BLaER1 treated with 17β-estradiol and CSF1 and Interleukin-3, amounts not matched to agents 10 nM and 100 nM (cell line): Measurements from ENCODE around the gene PUSL1.

Source experiments
- H3K27ac ChIP-seq, 11 experiments: shearing (Covaris generic); formaldehyde crosslinking; 2 replicates each; pipeline ENCODE4 v1.8.1; 2022
- H3K27me3 ChIP-seq, 11 experiments: shearing (Covaris generic); formaldehyde crosslinking; 2 replicates each; pipeline ENCODE4 v1.8.1; 2022
- H3K36me3 ChIP-seq, 11 experiments: shearing (Covaris generic); formaldehyde crosslinking; 2 replicates each; pipeline ENCODE4 v1.8.1; 2022
- H3K4me1 ChIP-seq, 10 experiments: shearing (Covaris generic); formaldehyde crosslinking; 2 replicates each; pipeline ENCODE4 v1.8.1; 2022
- H3K4me2 ChIP-seq, 11 experiments: shearing (Covaris generic); formaldehyde crosslinking; 2 replicates each; pipeline ENCODE4 v1.8.1; 2022
- H3K4me3 ChIP-seq, 10 experiments: shearing (Covaris generic); formaldehyde crosslinking; 2 replicates each; pipeline ENCODE4 v1.8.1; 2022
- H3K9ac ChIP-seq, 11 experiments: shearing (Covaris generic); formaldehyde crosslinking; 2 replicates each; pipeline ENCODE4 v1.8.1; 2022
- H3K9me3 ChIP-seq, 11 experiments: shearing (Covaris generic); formaldehyde crosslinking; replicated peaks in 1 of 11; 2 replicates each; pipeline ENCODE4 v1.8.1; 2022
- H4K20me1 ChIP-seq, 11 experiments: shearing (Covaris generic); formaldehyde crosslinking; 2 replicates each; pipeline ENCODE4 v1.8.1; 2022
- Cebpa-rat ChIP-seq, 11 experiments: shearing (Covaris generic); IDR thresholded peaks; 2 replicates each; pipeline ENCODE4 v1.8.1; 2022

The PUSL1 gene

DNA sequence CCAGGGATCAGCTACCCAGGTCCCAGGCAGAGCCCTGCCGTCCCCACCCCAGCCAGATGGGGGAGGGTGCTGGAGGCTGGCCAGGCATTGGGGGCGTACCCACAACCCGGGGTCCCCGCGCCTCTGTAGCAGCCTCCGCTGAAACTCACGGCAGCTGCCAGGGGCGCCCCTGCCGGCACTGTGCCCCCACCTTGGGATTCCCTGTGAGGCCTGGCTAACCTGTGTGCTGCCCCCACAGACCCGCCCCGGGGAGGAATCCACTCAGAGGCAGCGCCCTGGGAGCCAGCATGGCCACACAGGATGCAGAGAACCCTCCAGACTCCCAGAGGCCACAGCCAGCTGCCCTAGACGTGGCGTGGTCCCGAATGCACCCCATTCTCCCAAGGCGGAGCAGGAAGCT lies 37.0 kb downstream of the PUSL1 start:
- no peak for TF ChIP-seq Cebpa-rat (IDR thresholded peaks at IDR 0.05)
- H3K4me3 ChIP-seq, result no peak overlapping the region; a peak in 1 of 20 replicates
- peaks cover 56 to 68% (median 66%) of the 10 kb centered on the region in 10 experiments for H3K4me1 ChIP-seq
- H3K36me3 ChIP-seq, result peaks cover 0 to 19% (median 17%) of the 10 kb centered on the region in 11 experiments; a peak in 15 of 22 replicates
- peaks cover 66 to 84% (median 81%) of the 10 kb centered on the region in 11 experiments; a peak in 21 of 22 replicates for H4K20me1 ChIP-seq
- no peaks in the 10 kb centered on the region for H3K9me3 ChIP-seq
- no peaks in the 10 kb centered on the region for H3K27me3 ChIP-seq
- H3K27ac ChIP-seq, result peak overlapping the region in 5 of 11 experiments; percentile 6 to 31 (median 25); a peak in 5 of 22 replicates
- H3K4me2 ChIP-seq, result peak overlapping the region; percentile 9 to 100 (median 99); a peak in 21 of 22 replicates
- H3K9ac ChIP-seq, result peak overlapping the region in 10 of 11 experiments; percentile 22 to 97 (median 40); a peak in 16 of 22 replicates

DNA sequence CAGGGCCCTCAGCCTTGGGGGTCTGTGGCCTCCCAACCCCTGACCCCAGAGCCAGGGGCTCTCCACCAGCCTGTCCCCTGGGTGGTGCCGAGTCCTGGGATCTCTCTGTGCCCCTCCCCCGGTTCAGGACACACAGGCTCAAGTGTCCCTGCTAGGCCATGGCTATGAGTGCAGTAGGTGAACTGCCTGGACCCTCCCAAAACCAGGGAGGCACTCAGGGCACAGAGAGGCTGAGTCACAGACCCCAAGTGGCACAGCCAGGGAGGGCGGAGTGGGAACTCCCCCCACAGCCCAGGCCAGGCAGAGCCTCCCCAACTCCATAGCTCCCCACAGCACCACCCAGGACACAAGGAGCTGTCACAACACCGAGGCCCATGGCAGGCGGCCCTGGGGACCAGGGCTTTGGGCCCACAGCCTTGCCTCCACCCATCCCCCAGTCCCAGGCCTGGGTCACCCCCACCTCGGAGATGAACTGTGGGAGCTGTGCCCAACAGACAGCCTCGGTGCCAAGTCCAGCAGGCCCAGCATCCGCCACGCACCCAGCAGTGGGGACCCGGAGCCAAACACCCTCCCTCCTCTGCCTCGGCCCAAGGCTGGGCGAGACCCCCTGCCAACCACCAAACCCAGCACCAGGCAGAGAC lies 37.6 kb downstream of the PUSL1 start:
- Histone ChIP-seq H3K27ac (peak overlapping the region in 1 of 11 experiments; percentile 31; a peak in 2 of 22 replicates), H3K27me3 (no peaks in the 10 kb centered on the region), H4K20me1 (peaks cover 65 to 78% (median 75%) of the 10 kb centered on the region in 11 experiments; a peak in 21 of 22 replicates), H3K9me3 (no peaks in the 10 kb centered on the region), H3K4me3 (no peak overlapping the region; a peak in 1 of 20 replicates), H3K4me2 (peak overlapping the region; percentile 9 to 100 (median 99); a peak in 21 of 22 replicates), H3K4me1 (peaks cover 56 to 68% (median 66%) of the 10 kb centered on the region in 10 experiments), H3K9ac (peak overlapping the region in 10 of 11 experiments; percentile 22 to 97 (median 68); a peak in 11 of 22 replicates), H3K36me3 (peaks cover 0 to 13% (median 11%) of the 10 kb centered on the region in 11 experiments; a peak in 13 of 22 replicates)
- TF ChIP-seq Cebpa-rat (IDR thresholded peaks at IDR 0.05), result no peak

DNA sequence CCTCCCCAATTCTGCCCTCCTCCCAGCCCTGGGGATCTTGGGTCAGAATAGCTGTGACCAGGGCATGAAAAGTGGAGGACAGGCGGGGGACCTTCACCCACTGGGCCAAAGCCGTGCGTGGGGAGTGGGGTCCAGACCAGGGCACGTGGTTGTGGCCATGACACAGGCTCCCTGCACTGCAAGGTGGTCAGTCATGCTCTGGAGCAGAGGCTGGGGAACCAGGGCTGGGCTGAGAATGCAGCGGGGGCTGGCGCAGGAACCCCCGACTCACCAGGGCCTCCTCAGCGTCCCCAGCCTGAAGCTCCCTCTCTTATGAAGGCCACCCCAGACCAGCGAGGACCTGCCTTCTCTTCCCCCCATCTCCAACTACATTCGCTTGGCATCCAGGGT lies 38.1 kb downstream of the PUSL1 start:
- peak overlapping the region in 8 of 11 experiments; percentile 22 to 97 (median 94); a peak in 10 of 22 replicates for H3K9ac ChIP-seq
- H3K9me3 ChIP-seq, result no peaks in the 10 kb centered on the region
- H3K36me3 ChIP-seq, result peaks cover 0 to 7% (median 5%) of the 10 kb centered on the region in 11 experiments; a peak in 12 of 22 replicates
- peaks cover 61 to 74% (median 74%) of the 10 kb centered on the region in 11 experiments; a peak in 21 of 22 replicates for H4K20me1 ChIP-seq
- no peak overlapping the region for H3K4me3 ChIP-seq
- TF ChIP-seq Cebpa-rat (IDR thresholded peaks at IDR 0.05), result no peak
- peak overlapping the region; percentile 94 to 100 (median 100); a peak in 21 of 22 replicates for H3K4me2 ChIP-seq
- peaks cover 58 to 71% (median 68%) of the 10 kb centered on the region in 10 experiments for H3K4me1 ChIP-seq
- peaks cover 0 to 2% (median 1%) of the 10 kb centered on the region in 11 experiments; a peak in 9 of 22 replicates for H3K27me3 ChIP-seq
- H3K27ac ChIP-seq, result no peak overlapping the region

DNA sequence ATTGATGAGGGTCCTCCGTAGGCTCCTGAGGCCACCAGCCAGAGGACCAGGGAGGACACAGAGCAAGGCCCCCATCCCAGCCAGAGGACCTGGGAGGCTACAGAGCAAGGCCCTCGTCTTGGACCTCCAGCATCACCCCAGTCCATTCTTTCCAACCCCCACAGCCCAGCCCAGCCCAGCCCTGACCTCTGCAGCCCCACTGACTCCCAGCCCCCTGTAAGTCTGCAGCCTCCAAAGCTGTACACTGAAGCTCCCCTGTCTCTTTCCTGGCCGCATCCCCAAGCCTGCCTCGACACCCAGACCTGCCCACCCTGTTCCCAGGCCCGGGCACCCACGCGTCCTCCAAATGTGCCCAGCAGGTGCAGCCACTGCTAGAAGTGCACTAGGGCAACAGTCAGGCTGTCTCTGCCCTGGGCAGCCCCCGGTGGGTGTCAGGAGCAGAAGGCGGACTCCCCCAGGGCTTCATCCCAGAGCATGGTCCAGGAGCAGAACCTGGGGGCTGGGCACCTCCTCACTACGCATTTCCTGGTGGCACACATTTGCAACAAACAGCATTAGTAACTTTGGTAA lies 38.7 kb downstream of the PUSL1 start:
- no peak for TF ChIP-seq Cebpa-rat (IDR thresholded peaks at IDR 0.05)
- Histone ChIP-seq H3K36me3 (peaks cover 0 to 1% (median 0%) of the 10 kb centered on the region in 11 experiments; a peak in 3 of 22 replicates), H3K4me2 (peak overlapping the region; percentile 94 to 100 (median 100)), H4K20me1 (peaks cover 55 to 74% (median 74%) of the 10 kb centered on the region in 11 experiments; a peak in 21 of 22 replicates), H3K27ac (no peak overlapping the region), H3K9me3 (no peaks in the 10 kb centered on the region), H3K9ac (peak overlapping the region in 10 of 11 experiments; percentile 85 to 97 (median 94); a peak in 19 of 22 replicates), H3K4me1 (peaks cover 58 to 74% (median 73%) of the 10 kb centered on the region in 10 experiments), H3K4me3 (peak overlapping the region in 9 of 10 experiments; percentile 79 to 95 (median 88); a peak in 17 of 20 replicates), H3K27me3 (peaks cover under 1 to 8% (median 8%) of the 10 kb centered on the region in 11 experiments)

DNA sequence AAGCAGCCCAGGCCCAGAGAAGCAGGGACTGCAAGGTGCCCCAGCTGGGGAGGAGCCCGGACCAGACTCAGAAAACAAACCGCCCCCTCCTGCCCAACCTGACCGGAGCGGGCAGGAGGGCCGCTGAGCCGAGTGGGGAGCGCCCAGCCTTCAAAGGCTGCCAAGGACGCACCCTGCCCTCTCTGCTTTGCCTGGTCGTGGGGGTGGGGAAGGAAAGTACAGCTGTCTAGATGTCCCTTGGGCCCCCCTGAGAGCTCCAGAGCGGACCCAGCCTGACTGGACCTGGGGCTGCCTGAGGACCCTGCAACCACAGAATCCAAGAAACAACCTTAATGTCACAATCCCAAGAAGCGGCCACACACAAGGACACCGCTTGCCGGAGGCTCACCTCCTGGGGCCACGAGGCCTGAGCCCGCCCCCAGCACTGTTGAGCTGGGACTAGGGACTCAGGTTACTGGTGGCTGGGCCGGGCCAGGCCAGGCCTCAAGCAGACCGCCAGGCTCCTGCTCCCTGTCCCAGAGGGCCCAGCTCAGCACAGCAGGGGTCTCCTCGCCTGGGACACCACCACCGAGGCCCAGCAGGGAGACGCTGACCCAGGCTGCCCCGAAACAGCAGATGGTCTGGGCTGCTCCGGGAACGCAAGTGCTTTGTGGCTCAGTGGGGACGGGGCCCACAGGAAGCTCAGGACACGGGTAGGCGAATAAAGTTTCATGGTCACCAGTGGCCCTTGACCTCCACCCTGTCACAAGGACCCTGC lies 39.4 kb downstream of the PUSL1 start:
- peak overlapping the region; percentile 94 to 100 (median 100) for H3K4me2 ChIP-seq
- peak overlapping the region; percentile 85 to 97 (median 94) for H3K9ac ChIP-seq
- H3K27me3 ChIP-seq, result peaks cover 7 to 16% (median 15%) of the 10 kb centered on the region in 11 experiments
- no peak for TF ChIP-seq Cebpa-rat (IDR thresholded peaks at IDR 0.05)
- peaks cover 51 to 74% (median 73%) of the 10 kb centered on the region in 10 experiments for H3K4me1 ChIP-seq
- H3K36me3 ChIP-seq, result no peaks in the 10 kb centered on the region
- H3K27ac ChIP-seq, result peak overlapping the region in 10 of 11 experiments; percentile 63 to 95 (median 88); a peak in 12 of 22 replicates
- no peaks in the 10 kb centered on the region for H3K9me3 ChIP-seq
- peak overlapping the region; percentile 79 to 95 (median 88) for H3K4me3 ChIP-seq
- peaks cover 49 to 74% (median 73%) of the 10 kb centered on the region in 11 experiments; a peak in 21 of 22 replicates for H4K20me1 ChIP-seq

DNA sequence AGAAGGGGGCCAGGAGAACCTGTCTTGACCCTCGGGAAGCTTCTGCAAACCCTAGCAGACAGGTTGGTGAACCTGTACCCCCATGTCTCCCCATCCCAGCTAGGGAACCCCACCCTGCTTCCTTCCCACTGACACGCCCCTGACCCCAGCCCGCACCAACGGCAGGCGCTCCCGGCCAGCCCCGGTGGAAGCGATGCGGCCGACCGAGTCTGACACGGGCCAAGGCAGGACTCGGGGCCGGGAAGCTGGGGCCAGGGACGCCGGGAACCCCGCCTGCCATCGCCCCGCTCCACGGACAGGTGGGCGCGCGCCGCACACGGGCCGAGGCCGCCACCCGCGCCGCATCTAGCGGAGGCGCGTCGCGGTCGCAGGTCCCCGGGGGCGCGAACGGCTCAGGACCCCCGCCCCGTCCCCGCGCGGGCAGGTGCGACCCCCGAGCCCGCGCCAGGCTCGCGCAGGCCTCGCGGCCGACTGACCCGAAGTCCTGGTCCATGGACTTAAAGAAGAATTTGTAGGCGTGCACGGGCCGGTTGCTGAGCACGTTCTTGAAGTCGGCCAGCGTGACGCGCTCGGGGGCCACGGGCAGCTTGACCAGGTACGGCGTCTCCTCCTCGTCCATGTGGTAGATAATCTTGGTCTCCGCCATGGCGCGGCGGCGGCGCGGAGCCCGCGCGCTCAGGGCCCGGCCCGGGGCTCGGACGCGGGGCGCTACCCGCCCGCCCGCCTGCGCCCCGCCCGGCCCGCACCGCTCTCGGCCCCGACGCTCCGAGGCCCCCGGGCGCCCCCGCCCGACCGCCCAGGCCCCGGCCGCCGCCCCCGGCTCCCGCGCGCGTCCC lies 40.2 kb downstream of the PUSL1 start:
- Histone ChIP-seq H3K4me1 (peaks cover 50 to 74% (median 73%) of the 10 kb centered on the region in 10 experiments), H3K27ac (peak overlapping the region; percentile 63 to 95 (median 90)), H4K20me1 (peaks cover 41 to 74% (median 73%) of the 10 kb centered on the region in 11 experiments; a peak in 21 of 22 replicates)

DNA sequence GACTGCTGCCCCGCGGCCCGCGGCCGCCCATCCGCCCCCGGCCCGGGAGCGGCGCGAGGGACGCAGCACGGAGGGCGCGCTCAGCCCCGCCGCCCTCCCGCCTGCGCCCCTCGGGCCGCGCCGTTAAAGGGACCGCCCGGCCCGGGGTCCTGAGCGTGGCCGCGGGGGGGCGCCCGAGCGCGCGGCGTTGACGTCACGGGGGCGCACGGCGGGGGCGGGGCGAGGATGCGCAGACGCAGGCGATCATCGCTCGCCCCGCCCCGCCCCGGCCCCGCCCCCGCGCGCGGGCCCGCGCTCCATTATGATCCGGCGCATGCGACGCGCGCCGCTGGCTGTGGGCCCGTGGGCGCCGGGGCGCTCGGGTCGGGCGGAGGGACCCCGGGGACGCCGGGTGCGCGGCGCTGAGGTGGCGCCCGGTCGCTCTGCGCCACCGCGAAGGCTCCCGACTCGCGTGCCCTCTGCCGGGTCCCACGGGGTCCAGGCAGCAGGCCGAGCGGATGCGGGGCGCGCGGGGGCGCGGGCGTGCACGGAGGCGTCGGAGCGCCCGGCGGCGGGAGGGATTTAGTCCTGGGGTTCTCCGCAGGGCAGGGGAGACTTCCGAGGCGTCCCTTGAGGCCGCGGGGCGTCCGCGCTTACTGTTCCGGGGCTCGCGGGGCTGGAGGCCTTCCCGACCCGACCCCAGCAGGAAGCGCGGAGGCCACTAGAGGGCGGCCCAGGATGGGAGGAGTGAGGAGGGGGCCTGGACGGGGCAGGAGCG lies 41.0 kb downstream of the PUSL1 start, which contains the start of gene DVL1:
DVL1 (minus strand) TSS at position 163 of the 757 bp plus-strand sequence. CDS start 353 bp downstream, outside the sequence.
- H3K4me1 ChIP-seq, result peaks cover 52 to 74% (median 72%) of the 10 kb centered on the region in 10 experiments
- H4K20me1 ChIP-seq, result peaks cover 33 to 74% (median 70%) of the 10 kb centered on the region in 11 experiments; a peak in 21 of 22 replicates
- H3K9ac ChIP-seq, result peak within 1 kb of the TSS; percentile 85 to 98 (median 94)
- no peaks in the 10 kb centered on the region for H3K9me3 ChIP-seq
- TF ChIP-seq Cebpa-rat (IDR thresholded peaks at IDR 0.05), result no peak
- peak within 1 kb of the TSS; percentile 79 to 95 (median 88) for H3K4me3 ChIP-seq
- peaks cover 23 to 32% (median 31%) of the 10 kb centered on the region in 11 experiments for H3K27me3 ChIP-seq
- peak within 1 kb of the TSS; percentile 94 to 100 (median 100) for H3K4me2 ChIP-seq
- H3K27ac ChIP-seq, result peak within 1 kb of the TSS; percentile 86 to 95 (median 93)
- no peaks in the 10 kb centered on the region for H3K36me3 ChIP-seq

More for the DNA sequence above, 40.2 kb downstream of the PUSL1 start:
- no peaks in the 10 kb centered on the region for H3K9me3 ChIP-seq
- H3K36me3 ChIP-seq, result no peaks in the 10 kb centered on the region
- H3K4me3 ChIP-seq, result peak overlapping the region; percentile 79 to 95 (median 88)
- H3K27me3 ChIP-seq, result peaks cover 15 to 24% (median 23%) of the 10 kb centered on the region in 11 experiments
- peak overlapping the region; percentile 85 to 97 (median 94) for H3K9ac ChIP-seq
- TF ChIP-seq Cebpa-rat (IDR thresholded peaks at IDR 0.05), result no peak
- peak overlapping the region; percentile 94 to 100 (median 100) for H3K4me2 ChIP-seq
